Measurements from ENCODE around the gene FBL.
"Not testable (repeated sequence)": the region's sequence is repeated elsewhere in the genome, so short reads cannot be mapped to it uniquely, and the experiment has no call there.

Gene FBL

GRCh38 chr19:39876486-39876885 lies 30.3 kb upstream of the FBL start:
- not testable (repeated sequence) for DNase-seq (ENCODE audit: low spot score)

DNA sequence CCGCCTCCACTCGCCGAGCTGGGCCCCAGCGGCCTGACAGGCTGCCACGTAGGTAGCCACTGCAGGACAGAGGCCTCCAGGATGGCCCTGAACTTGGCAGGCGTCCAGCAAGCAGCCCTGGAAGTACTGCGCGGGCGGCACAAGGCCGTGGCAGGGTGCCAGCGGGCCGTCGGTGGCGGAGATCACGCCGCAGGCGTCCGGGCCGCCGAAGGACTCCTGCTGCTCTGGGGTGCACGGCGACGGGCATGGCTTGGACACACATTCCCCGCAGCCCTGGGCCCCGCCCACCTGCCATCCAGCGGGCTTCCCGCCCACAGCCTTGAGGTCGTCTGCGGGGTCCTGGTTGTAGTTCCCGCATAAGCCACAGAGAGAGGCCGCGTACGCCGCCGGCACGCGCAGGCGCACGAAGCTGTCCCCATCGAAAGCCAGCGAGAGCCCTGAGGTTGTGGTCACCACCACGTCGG lies 29.3 kb upstream of the FBL start:
- not testable (repeated sequence) for DNase-seq (ENCODE audit: low spot score)

- DNase-seq (ENCODE audit: low spot score), result no peak
Measured at GRCh38 chr19:39874404-39874803, 28.2 kb upstream of the FBL start.

DNA sequence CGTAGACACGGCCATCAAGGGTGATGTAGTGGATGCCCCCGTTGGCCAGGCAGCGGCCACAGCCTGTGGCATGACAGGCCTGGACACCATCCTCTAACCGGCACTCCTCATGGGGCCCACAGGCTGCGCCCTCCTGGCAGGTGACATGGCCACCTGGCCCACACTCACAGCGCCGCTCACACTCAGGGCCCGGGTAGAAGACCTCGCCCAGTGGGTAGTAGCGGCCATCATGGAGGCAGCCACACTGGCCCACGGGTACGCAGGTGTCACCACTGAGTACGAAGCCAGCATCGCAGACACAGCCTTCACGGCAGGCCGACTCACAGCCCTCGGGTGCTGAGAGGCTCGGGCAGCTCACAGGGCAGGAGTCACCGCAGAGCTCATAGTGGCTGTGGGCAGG lies 27.2 kb upstream of the FBL start:
- DNase-seq (ENCODE audit: low spot score), result no peak

DNA sequence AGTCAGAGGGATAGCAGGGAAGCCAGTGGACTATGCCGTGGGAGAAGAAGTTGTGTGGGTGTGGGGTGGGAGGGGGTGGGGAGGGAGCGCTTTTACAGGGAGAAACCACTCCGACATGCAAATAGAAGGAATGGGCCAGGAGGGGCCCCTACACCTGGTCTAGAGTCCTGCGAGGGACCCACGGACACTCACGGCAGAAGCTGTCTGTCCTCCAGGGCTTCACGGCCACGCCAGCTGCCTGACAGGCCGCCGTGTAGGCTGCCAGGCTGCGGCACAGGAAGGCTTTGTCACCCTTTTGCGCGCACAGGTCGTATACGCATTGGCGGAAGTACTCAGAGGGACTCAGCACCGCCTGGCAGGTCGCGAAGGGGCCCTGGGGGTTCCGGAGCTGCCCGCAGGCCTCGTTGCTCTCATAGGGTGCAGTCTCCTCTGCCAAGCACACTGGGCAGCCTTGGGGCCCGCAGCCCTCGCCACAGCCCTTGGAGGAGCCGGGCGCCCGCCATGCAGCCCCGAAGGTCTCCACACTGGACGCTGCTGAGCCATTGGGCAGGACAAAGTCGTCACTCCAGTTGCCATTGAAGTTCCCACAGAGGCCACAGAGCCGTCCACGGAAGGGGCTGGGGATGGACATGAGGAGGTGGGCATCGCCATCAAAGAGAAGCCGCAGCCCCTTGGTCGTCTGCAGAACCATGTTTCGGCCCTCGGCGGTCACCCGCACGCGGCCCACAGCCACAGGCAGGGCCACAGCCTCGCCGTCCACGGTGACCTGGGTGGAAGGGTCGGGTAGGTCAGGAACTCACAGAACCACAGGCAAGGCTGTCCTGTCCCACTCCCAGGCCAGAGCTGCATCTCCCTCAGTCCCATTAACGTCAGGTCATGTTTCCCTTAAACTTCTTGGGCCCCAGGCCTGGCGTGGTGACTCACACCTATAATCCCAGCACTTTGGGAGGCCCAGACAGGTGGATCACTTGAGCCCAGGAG lies 26.0 kb upstream of the FBL start:
- no peak for DNase-seq (ENCODE audit: low spot score)

GRCh38 chr19:39871362-39871761 lies 25.2 kb upstream of the FBL start:
- no peak for DNase-seq (ENCODE audit: low spot score)

GRCh38 chr19:39870171-39870971 lies 24.2 kb upstream of the FBL start:
- no peak for DNase-seq (ENCODE audit: low spot score)

DNA sequence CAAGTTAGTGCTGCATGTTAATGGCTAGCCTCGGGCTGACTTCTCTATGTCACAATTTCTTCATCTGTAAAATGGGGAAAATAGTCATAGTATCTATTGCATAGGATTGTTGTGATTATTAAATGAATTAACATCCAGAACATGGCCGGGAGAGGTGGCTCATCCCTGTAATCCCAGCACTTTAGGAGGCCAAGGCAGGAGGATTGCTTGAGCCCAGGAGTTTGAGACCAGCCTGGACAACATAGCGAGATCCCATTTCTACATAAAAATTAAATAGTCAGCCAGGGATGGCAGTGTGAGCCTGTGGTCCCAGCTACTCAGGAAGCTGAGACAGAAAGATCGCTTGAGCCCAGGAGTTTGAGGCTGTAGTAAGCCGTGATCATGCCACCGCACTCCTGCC lies 21.8 kb upstream of the FBL start:
- DNase-seq (ENCODE audit: low spot score), result no peak

DNA sequence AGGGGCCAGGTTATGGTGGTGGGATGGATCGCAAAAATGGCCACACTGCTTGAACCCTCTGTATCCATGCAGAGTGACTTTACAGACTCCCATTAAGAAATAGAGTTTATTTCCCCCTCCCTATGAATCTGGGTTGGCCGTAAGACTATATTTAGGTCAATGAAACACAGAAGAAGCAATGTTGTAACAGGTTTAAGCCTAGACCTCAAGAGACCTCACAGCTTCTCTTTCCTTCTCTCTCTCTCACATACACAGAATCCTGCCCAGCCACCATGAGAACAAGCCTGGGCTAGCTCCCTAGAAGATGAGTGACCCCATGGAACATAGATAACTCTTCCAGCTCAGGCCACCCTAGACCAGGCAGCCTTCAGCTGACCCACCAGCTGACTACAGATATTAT lies 21.0 kb upstream of the FBL start:
- no peak for DNase-seq (ENCODE audit: low spot score)

DNA sequence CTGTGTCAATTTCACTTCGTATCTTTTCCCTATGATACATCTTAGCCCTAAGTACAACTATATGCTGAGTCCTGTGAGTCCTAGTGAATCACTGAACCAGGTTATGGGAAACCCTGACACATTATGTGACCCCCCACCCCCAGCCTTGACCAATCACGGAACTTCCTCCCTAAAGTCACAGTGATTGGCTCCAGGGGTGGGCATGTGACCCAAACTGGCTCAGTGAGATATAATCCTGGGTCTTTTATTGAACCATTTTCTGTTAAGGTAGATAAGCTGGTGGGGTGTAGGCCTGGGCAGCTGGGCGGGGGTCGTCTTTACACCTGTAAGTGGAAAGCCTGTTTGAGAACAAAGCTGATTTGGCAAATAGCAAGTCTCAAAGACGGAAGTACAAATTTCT lies 19.8 kb upstream of the FBL start:
- DNase-seq (ENCODE audit: low spot score), result no peak

GRCh38 chr19:39865186-39865585 lies 19.0 kb upstream of the FBL start:
- DNase-seq (ENCODE audit: low spot score), result no peak

DNA sequence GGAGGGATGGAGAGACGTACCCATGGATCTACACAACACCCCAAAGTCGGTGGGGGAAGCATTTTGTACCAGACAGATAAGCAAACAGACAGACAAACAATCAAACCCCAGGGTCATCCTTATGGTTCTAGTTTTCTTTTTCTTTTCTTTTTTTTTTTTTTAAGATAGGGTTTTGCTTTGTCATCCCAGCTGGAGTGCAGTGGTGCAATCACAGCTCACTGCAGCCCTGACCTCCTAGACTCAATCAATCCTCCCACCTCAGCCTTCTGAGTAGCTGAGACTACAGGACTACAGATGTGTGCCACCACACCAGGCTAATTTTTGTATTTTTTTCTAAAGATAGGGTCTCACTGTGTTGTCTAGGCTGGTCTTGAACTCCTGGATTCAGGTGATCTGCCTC lies 17.9 kb upstream of the FBL start:
- DNase-seq (ENCODE audit: low spot score), result no peak

DNA sequence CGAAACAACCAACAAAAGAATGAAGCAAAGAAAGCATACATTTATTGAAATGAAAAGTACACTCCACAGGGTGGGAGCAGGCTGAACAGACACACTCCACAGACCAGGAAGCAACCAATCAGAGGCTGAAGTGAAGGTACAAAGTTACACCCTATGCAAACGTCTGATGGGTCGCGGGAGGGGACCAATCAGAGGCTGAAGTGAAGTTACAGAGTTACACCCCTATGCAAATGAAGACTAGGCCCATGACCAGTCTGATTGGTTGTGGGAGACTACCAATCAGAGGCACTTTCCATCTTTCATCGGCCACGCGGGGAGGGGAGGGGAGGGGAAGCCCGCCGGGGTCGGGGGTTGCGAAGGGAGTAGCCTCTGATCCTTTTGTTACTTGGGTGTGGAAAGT lies 12.4 kb upstream of the FBL start:
- no peak for DNase-seq (ENCODE audit: low spot score)

GRCh38 chr19:39852882-39853281 lies 6.7 kb upstream of the FBL start:
- no peak for DNase-seq (ENCODE audit: low spot score)

GRCh38 chr19:39850892-39851291 lies 4.7 kb upstream of the FBL start:
- DNase-seq (ENCODE audit: low spot score), result no peak

GRCh38 chr19:39848392-39848791 lies 2.2 kb upstream of the FBL start:
- DNase-seq (ENCODE audit: low spot score), result no peak

GRCh38 chr19:39847525-39847924 lies 1.3 kb upstream of the FBL start:
- DNase-seq (ENCODE audit: low spot score), result no peak

DNA sequence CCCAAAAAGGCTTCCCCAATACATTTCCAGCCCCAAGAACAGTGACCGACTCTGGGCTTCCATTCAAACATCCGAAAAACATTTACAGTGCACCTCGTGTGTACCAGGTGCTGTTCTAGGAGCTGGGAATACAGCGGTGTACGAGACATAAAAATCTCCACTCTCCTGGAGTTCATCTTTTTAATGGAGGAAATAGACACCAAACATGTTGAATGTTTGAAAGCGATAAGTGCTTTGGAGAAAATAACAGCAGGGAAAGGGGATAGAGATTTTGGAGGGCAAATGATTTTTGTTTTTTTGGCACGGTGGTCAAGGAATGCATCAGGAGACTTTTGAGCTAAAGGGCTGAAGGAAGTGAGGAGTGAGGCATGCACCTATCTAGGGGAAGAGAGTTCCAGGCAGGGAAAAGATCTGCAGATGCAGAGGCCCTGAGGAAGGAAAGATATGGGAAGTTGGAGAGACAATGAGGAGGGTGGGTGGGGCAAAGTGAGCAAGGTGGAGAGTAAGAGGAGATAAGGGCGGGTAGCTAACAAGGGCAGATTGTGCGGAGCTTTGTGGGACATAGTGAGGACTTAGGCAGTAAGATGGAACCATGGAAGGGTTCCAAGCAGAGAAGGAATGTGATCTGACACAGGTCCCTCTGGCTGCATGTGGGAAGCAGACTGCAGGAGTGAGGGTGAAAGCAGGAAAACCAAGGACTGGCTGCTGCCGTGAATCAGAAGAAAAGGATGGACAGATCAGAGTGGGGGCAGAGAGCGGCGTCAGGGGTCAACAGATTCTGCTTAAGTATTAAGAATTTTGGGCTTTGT lies 703 bp upstream of the FBL start:
- no peak for DNase-seq (ENCODE audit: low spot score)

DNA sequence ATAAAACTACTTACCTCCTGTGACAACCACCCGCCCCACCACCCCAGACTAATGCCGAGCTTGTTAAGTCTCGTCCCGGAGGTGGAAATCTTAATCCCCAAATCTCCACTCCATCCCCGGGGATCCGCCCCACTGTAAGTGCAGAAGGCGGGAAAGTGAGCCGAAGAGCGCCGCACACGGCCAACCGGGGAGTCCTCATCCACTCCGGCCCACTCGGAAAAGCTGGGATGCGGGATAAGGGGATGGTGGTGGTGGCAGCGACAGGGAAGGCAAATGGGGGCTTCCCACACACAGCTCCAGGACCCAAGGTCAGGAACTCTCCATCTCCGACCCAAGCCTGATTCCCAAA lies 621 bp downstream of the FBL start:
- no peak for DNase-seq (ENCODE audit: low spot score)

GRCh38 chr19:39845172-39845571 lies 1.0 kb downstream of the FBL start:
- DNase-seq (ENCODE audit: low spot score), result no peak

- no peak for DNase-seq (ENCODE audit: low spot score)
Measured at GRCh38 chr19:39843919-39844793, 2.0 kb downstream of the FBL start.
